K562 (cell line): Measurements from ENCODE around the gene CDKN3. TPM values are rescaled to one million over a fixed set of nuclear protein-coding genes. Genes with fewer than 3 reads are reported as not detected.

ENCODE experiments used
- ATAC-seq: fragments of 200-7000 bp; cut with Tn5 transposase; 3 replicates; pipeline ENCODE4 v1.9.1; 2020; ENCODE audit warnings: moderate library complexity
- BruUV-seq: library from RNA; stranded (reverse); fragments of 400-500 nt; replicated peaks from 2 replicates; lab custom pipeline; 2021; lab: Mats Ljungman, UMichigan
- CTCF ChIA-PET: fragments of 300-600 bp; formaldehyde crosslinking; extraction: SDS; loops from one replicate; lab custom pipeline; 2021; ENCODE audit warnings: low intra/inter-chr PET ratio; lab: Yijun Ruan, JAX
- POLR2A ChIA-PET: fragments of 300-600, 350-650 bp; sonication (Branson Sonifier 250); formaldehyde crosslinking; extraction: SDS; loops from one replicate; lab custom pipeline; 2021; ENCODE audit warnings: antibody characterized with exemption, inconsistent platforms; lab: Yijun Ruan, JAX
- DNase-seq, 4 experiments: peaks; one replicate each; pipeline versions ENCODE4 v3.0.0 to v3.0.0-alpha.2; 2011 to 2018; ENCODE audit warnings: low spot score in 3 of 4, mixed read lengths in 3 of 4; ENCODE audit errors: extremely low read depth in 1 of 4
- FAIRE-seq: peaks from 2 replicates; lab custom pipeline; 2011; peaks lifted over from hg19 to GRCh38; lab: Jason Lieb, UNC
- H2AFZ ChIP-seq: 2 replicates; pipeline ENCODE4 v1.6.0; 2011; ENCODE audit warnings: low read depth, low read length, control low read depth, inconsistent platforms
- H3K27ac ChIP-seq: fragments of 200-600 bp; 3 replicates; pipeline ENCODE4 v1.8.0; 2011; ENCODE audit warnings: low read depth, mild to moderate bottlenecking, control low read depth, inconsistent platforms, low read length, moderate library complexity, mixed read lengths; ENCODE audit errors: extremely low read depth
- H3K27me3 ChIP-seq, 2 experiments: fragments of 300-600 bp in 1 of 2; 2 replicates in 1 of 2; 3 replicates in 1 of 2; pipeline versions ENCODE4 v1.6.0 to v1.8.0; 2011; ENCODE audit warnings: inconsistent platforms in 2 of 2, low read length in 2 of 2, mild to moderate bottlenecking in 1 of 2, mixed read lengths in 1 of 2, moderate library complexity in 1 of 2; ENCODE audit not compliant: control insufficient read depth in 2 of 2, insufficient read depth in 2 of 2
- H3K36me3 ChIP-seq: fragments of 300-600 bp; 3 replicates; pipeline ENCODE4 v1.8.0; 2011; ENCODE audit warnings: mild to moderate bottlenecking, low read length, inconsistent platforms; ENCODE audit not compliant: control insufficient read depth, insufficient read depth
- H3K4me1 ChIP-seq, 2 experiments: fragments of 200-600 bp in 1 of 2; replicated peaks in 1 of 2; 2 replicates in 1 of 2; 3 replicates in 1 of 2; pipeline versions ENCODE4 v1.5.1 to v1.8.0; 2011; ENCODE audit warnings: inconsistent platforms in 2 of 2, low read length in 2 of 2, mild to moderate bottlenecking in 1 of 2, mixed read lengths in 1 of 2, moderate library complexity in 1 of 2; ENCODE audit not compliant: control insufficient read depth in 2 of 2, insufficient read depth in 2 of 2
- H3K4me2 ChIP-seq: 2 replicates; pipeline ENCODE4 v1.6.1; 2011; ENCODE audit warnings: low read length, control low read depth, inconsistent platforms, mixed read lengths; ENCODE audit not compliant: insufficient read depth
- H3K4me3 ChIP-seq: fragments of 200-600 bp; sonication (generic), shearing (Covaris generic); 2 replicates; pipeline ENCODE4 v1.5.1; 2016; ENCODE audit warnings: control low read depth, inconsistent platforms
- H3K79me2 ChIP-seq: fragments of 200-600 bp; 3 replicates; pipeline ENCODE4 v1.8.0; 2011; ENCODE audit warnings: low read length, inconsistent platforms; ENCODE audit not compliant: control insufficient read depth, insufficient read depth
- H3K9ac ChIP-seq, 2 experiments: 2 replicates each; pipeline versions ENCODE4 v1.6.0 to v1.6.1; 2011; ENCODE audit warnings: low read depth in 2 of 2, low read length in 2 of 2, control low read depth in 1 of 2, inconsistent platforms in 1 of 2, mild to moderate bottlenecking in 1 of 2, mixed read lengths in 1 of 2; ENCODE audit not compliant: insufficient read depth in 1 of 2
- H3K9me1 ChIP-seq: one replicate; pipeline ENCODE4 v1.6.0; 2011; ENCODE audit warnings: inconsistent platforms, mild to moderate bottlenecking, low read length, moderate library complexity; ENCODE audit not compliant: control insufficient read depth, insufficient read depth
- H3K9me3 ChIP-seq: replicated peaks from 2 replicates; pipeline ENCODE4 v1.5.1; 2011; ENCODE audit warnings: low read depth, low read length, inconsistent platforms; ENCODE audit not compliant: control insufficient read depth, insufficient read depth
- H4K20me1 ChIP-seq: replicated peaks from 2 replicates; pipeline ENCODE4 v1.6.1; 2011; ENCODE audit warnings: low read length, inconsistent platforms, mixed read lengths; ENCODE audit not compliant: control insufficient read depth, insufficient read depth
- CEBPB ChIP-seq: fragments of 450-650 bp; IDR thresholded peaks from 2 replicates; pipeline ENCODE4 v1.6.1; 2016; ENCODE audit warnings: missing genetic modification characterization, missing compliant biosample characterization
- ESRRA ChIP-seq: fragments of 450-650 bp; IDR thresholded peaks from 2 replicates; pipeline ENCODE4 v1.6.1; 2014; ENCODE audit warnings: low read depth, mild to moderate bottlenecking, moderate library complexity, borderline replicate concordance
- ETS2 ChIP-seq: IDR thresholded peaks from 2 replicates; pipeline ENCODE4 v1.6.1; 2016; ENCODE audit warnings: borderline replicate concordance, missing genetic modification characterization, mild to moderate bottlenecking, moderate library complexity, missing compliant biosample characterization; ENCODE audit not compliant: poor library complexity, severe bottlenecking
- JUNB ChIP-seq: fragments of 450-650 bp; formaldehyde crosslinking; conservative IDR thresholded peaks from 2 replicates; pipeline ENCODE4 v1.4.0; 2020; ENCODE audit warnings: mild to moderate bottlenecking
- RNF2 ChIP-seq: sonication (generic); IDR thresholded peaks from 2 replicates; pipeline ENCODE4 v1.6.1; 2016
- TAF1 ChIP-seq: IDR thresholded peaks from 2 replicates; pipeline ENCODE4 v1.6.1; 2011; ENCODE audit warnings: mild to moderate bottlenecking, low read length, moderate library complexity; ENCODE audit not compliant: insufficient read depth, control insufficient read depth, severe bottlenecking; ENCODE audit errors: extremely low read depth
- WGBS: fragments of 100-300 bp; shearing (Covaris generic); methylation state at CpG from one replicate; pipeline ENCODE4 v1.1.6; 2016; ENCODE audit warnings: low coverage, mixed read lengths; ENCODE audit not compliant: insufficient coverage; ENCODE audit errors: missing lambda C conversion rate; 5-methylcytosine and 5-hydroxymethylcytosine counted together
- in situ Hi-C: fragments of 300-500 bp; cut with MboI; formaldehyde crosslinking; loops from 4 replicates; pipeline ENCODE4 v1.15.0; 2018; ENCODE audit warnings: inconsistent platforms, mixed read lengths
- intact Hi-C: fragments of 100-400 bp; cut with micrococcal nuclease; formaldehyde crosslinking; loops from 2 replicates; pipeline ENCODE4 v1.14.2; 2022
- polyA plus RNA-seq, 8 experiments: library from polyadenylated mRNA; depleted of rRNA in 4 of 8; stranded (reverse) in 5 of 8; unstranded in 3 of 8; fragments of >200 nt; fragmentation: Nextera tagmentation in 2 of 8; fragmentation: Illumina TruSeq in 1 of 8; extraction: Ambion mirVana in 2 of 8; extraction: Trizol in 1 of 8; gene quantifications; 2 replicates each; pipeline versions ENCODE4 v1.2.1 to v1.2.3, GENCODE V29; 2011 to 2014; ENCODE audit warnings: inconsistent platforms in 1 of 8, missing spikeins in 1 of 8
- total RNA-seq, 7 experiments: library from RNA; depleted of rRNA in 6 of 7; stranded (reverse); fragments of >200 nt in 6 of 7; fragmentation: Illumina TruSeq in 2 of 7; extraction: Trizol in 2 of 7; gene quantifications; 2 replicates each; pipeline versions ENCODE4 v1.2.1 to v1.2.3, GENCODE V29; 2011 to 2021; ENCODE audit warnings: low replicate concordance in 1 of 7
- TF ChIP-seq, protein P1 (sequence below): sonication (generic); formaldehyde crosslinking; IDR thresholded peaks from 2 replicates; pipeline ENCODE4 v1.8.0; 2022; ENCODE audit warnings: missing genetic modification reagents, mild to moderate bottlenecking, moderate library complexity, borderline replicate concordance
- TF ChIP-seq, protein P2 (sequence below): fragments of 250-450 bp; sonication (Bioruptor Pico); IDR thresholded peaks from 2 replicates; pipeline ENCODE4 v1.8.0; 2021; ENCODE audit warnings: moderate library complexity, mild to moderate bottlenecking, inconsistent platforms
- TF ChIP-seq, protein P3 (sequence below): fragments of 250-450 bp; sonication (Bioruptor Pico); IDR thresholded peaks from 2 replicates; pipeline ENCODE4 v1.4.0; 2020

Gene CDKN3
- total and polyA plus RNA-seq, 9 of the 15 experiments (the other 6 are each of a cell fraction or from before 2014, with no cell fraction given), result 41.3 to 128 (median 70.7) TPM

DNA sequence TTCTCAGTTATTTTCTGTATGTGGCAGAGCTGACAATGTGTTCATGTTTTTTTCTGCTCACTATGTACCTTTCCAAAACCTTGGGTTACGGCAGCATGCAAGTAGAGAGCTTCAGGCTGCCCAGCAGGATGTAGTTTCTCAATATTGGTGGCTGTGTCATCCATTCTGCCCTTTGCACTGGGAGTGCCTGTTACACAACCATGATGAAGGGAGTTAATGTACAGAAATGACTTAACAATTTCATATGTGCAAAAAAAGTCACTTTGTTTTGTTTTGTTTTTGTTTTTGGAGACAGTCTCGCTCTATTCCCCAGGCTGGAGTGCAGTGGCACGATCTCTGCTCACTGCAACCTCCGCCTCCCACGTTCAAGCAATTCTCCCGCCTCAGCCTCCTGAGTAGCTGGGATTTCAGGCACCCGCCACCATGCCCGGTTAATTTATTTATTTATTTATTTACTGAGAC, 50.5 kb downstream of the CDKN3 start:
- Histone ChIP-seq H2AFZ (no peak overlapping the region), H3K9me1 (no peaks in the 10 kb centered on the region), H3K27ac (no peak overlapping the region), H4K20me1 (no peaks in the 10 kb centered on the region), H3K4me3 (no peak overlapping the region), H3K4me2 (no peak overlapping the region), H3K4me1 (peaks cover 0 to 3% of the 10 kb centered on the region in 2 experiments; a peak in 2 of 5 replicates), H3K9ac (no peak overlapping the region), H3K79me2 (no peaks in the 10 kb centered on the region), H3K9me3 (no peaks in the 10 kb centered on the region), H3K36me3 (no peaks in the 10 kb centered on the region), H3K27me3 (no peaks in the 10 kb centered on the region)
- ChIA-PET POLR2A (no interaction called here), CTCF (no interaction called here)
- DNase-seq (no peak), ATAC-seq (no peak), FAIRE-seq (no peak)
- TF ChIP-seq ETS2, result no peak
- TF ChIP-seq, protein P1, sequence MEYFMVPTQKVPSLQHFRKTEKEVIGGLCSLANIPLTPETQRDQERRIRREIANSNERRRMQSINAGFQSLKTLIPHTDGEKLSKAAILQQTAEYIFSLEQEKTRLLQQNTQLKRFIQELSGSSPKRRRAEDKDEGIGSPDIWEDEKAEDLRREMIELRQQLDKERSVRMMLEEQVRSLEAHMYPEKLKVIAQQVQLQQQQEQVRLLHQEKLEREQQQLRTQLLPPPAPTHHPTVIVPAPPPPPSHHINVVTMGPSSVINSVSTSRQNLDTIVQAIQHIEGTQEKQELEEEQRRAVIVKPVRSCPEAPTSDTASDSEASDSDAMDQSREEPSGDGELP (CRISPR knock-in tag), result no peak
- TF ChIP-seq, protein P2, sequence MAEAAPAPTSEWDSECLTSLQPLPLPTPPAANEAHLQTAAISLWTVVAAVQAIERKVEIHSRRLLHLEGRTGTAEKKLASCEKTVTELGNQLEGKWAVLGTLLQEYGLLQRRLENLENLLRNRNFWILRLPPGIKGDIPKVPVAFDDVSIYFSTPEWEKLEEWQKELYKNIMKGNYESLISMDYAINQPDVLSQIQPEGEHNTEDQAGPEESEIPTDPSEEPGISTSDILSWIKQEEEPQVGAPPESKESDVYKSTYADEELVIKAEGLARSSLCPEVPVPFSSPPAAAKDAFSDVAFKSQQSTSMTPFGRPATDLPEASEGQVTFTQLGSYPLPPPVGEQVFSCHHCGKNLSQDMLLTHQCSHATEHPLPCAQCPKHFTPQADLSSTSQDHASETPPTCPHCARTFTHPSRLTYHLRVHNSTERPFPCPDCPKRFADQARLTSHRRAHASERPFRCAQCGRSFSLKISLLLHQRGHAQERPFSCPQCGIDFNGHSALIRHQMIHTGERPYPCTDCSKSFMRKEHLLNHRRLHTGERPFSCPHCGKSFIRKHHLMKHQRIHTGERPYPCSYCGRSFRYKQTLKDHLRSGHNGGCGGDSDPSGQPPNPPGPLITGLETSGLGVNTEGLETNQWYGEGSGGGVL (CRISPR knock-in tag), result no peak
- TF ChIP-seq CEBPB, result 0 out of 2 replicates have a peak, but pooled peaks have one; percentile 25
- TF ChIP-seq RNF2, result no peak
- no peak for TF ChIP-seq TAF1
- TF ChIP-seq, protein P3, sequence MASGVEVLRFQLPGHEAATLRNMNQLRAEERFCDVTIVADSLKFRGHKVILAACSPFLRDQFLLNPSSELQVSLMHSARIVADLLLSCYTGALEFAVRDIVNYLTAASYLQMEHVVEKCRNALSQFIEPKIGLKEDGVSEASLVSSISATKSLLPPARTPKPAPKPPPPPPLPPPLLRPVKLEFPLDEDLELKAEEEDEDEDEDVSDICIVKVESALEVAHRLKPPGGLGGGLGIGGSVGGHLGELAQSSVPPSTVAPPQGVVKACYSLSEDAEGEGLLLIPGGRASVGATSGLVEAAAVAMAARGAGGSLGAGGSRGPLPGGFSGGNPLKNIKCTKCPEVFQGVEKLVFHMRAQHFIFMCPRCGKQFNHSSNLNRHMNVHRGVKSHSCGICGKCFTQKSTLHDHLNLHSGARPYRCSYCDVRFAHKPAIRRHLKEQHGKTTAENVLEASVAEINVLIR, result no peak
- no peak for TF ChIP-seq ESRRA
- TF ChIP-seq JUNB (CRISPR knock-in tag), result no peak
- intact Hi-C loops, result no loop called here
- in situ Hi-C loops, result no loop called here
- 67% methylated on average over 8 of the region's 8 CpGs for whole genome bisulfite sequencing
- BruUV-seq, result no TSS peak
